Neural progenitor cell (in vitro differentiated cells): ENCODE results near the gene BMPER. TPM values are rescaled to one million over a fixed set of nuclear protein-coding genes. Genes with fewer than 3 reads are reported as not detected.

ENCODE experiments used
- DNase-seq: peaks from one replicate; pipeline ENCODE4 v3.0.0-alpha.2; 2016; ENCODE audit warnings: low spot score
- H2AFZ ChIP-seq: fragments of 200-600 bp; sonication (generic); replicated peaks from 2 replicates; pipeline ENCODE4 v1.6.1; 2016; ENCODE audit warnings: antibody characterized with exemption
- H3F3A ChIP-seq: fragments of 200-600 bp; sonication (generic); 2 replicates; pipeline ENCODE4 v1.6.1; 2016; ENCODE audit warnings: antibody characterized with exemption, low read depth
- H3K27ac ChIP-seq: fragments of 200-600 bp; sonication (generic); 2 replicates; pipeline ENCODE4 v1.5.1; 2016; ENCODE audit warnings: mild to moderate bottlenecking
- H3K27me3 ChIP-seq: fragments of 200-600 bp; sonication (generic); 2 replicates; pipeline ENCODE4 v1.6.1; 2016; ENCODE audit warnings: mild to moderate bottlenecking, moderate library complexity
- H3K36me3 ChIP-seq: fragments of 200-600 bp; sonication (generic); 2 replicates; pipeline ENCODE4 v1.5.1; 2016
- H3K4me1 ChIP-seq: fragments of 200-600 bp; sonication (generic); 2 replicates; pipeline ENCODE4 v1.6.1; 2016; ENCODE audit warnings: mixed run types
- H3K4me2 ChIP-seq: fragments of 200-600 bp; sonication (generic); 2 replicates; pipeline ENCODE4 v1.6.1; 2016
- H3K4me3 ChIP-seq: fragments of 200-600 bp; sonication (generic); 2 replicates; pipeline ENCODE4 v1.5.1; 2016
- H3K79me2 ChIP-seq: fragments of 200-600 bp; sonication (generic); 2 replicates; pipeline ENCODE4 v1.6.1; 2016; ENCODE audit warnings: low read depth
- H3K9ac ChIP-seq: fragments of 200-600 bp; sonication (generic); 2 replicates; pipeline ENCODE4 v1.6.1; 2016
- H3K9me3 ChIP-seq: fragments of 200-600 bp; sonication (generic); 2 replicates; pipeline ENCODE4 v1.5.1; 2016; ENCODE audit warnings: low read depth
- H4K20me1 ChIP-seq: fragments of 200-600 bp; sonication (generic); 2 replicates; pipeline ENCODE4 v1.6.1; 2016; ENCODE audit warnings: low read depth
- H3K27ac Mint-ChIP-seq: 3 replicates; pipeline ENCODE4 v1.8.0; 2021; ENCODE audit warnings: mixed read lengths
- H3K27me3 Mint-ChIP-seq: 2 replicates; pipeline ENCODE4 v1.8.0; 2022; ENCODE audit warnings: low read depth, mild to moderate bottlenecking, inconsistent platforms, moderate library complexity, mixed read lengths; ENCODE audit not compliant: insufficient read depth
- H3K36me3 Mint-ChIP-seq: 3 replicates; pipeline ENCODE4 v1.8.0; 2021; ENCODE audit warnings: mixed read lengths
- H3K4me1 Mint-ChIP-seq: 3 replicates; pipeline ENCODE4 v1.8.0; 2021; ENCODE audit warnings: mixed read lengths
- H3K4me3 Mint-ChIP-seq: 3 replicates; pipeline ENCODE4 v1.8.0; 2021; ENCODE audit warnings: mild to moderate bottlenecking, moderate library complexity, mixed read lengths
- H3K9me3 Mint-ChIP-seq: 3 replicates; pipeline ENCODE4 v1.8.0; 2020; ENCODE audit warnings: mixed read lengths
- EZH2 ChIP-seq: fragments of 200-600 bp; sonication (generic); IDR thresholded peaks from 2 replicates; pipeline ENCODE4 v1.6.1; 2017; ENCODE audit warnings: antibody characterized with exemption, mild to moderate bottlenecking, moderate library complexity
- EZH2phosphoT487 ChIP-seq: fragments of 200-600 bp; sonication (generic); IDR thresholded peaks from 2 replicates; pipeline ENCODE4 v1.6.1; 2017; ENCODE audit warnings: antibody characterized with exemption
- total RNA-seq: library from RNA; depleted of rRNA; stranded (reverse); fragments of >200 nt; gene quantifications from 2 replicates; pipeline ENCODE4 v1.2.3, GENCODE V29; 2015; ENCODE audit warnings: low replicate concordance
- TF ChIP-seq, protein P1 (sequence below): fragments of 200-600 bp; sonication (generic); IDR thresholded peaks from 2 replicates; pipeline ENCODE4 v1.5.1; 2017; ENCODE audit warnings: antibody characterized with exemption, mild to moderate bottlenecking

BMPER gene
- total RNA-seq, 1 donor from 2014 or later = 1.2 TPM

DNA sequence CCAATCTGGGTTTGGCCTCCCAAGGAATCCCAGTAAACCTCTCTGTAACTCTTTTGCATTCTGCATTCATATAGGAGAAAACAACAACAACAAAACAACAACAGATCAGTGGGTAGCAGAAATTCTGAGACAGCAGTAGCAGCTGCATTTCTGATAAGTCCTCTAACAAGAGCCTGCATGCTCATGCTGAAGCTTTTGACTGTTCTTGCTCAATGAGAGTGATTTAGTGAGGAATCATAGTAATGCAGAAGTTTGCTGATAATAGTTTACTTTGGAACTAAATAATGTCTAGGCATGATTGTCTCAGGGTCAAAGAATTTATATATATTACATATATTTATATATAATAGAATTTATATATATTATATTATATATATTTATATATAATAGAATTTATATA, 35.2 kb downstream of the BMPER start:
- H3K4me2 ChIP-seq = no peak overlapping the region
- Mint-ChIP-seq H3K4me1 (peaks cover 2% of the 10 kb centered on the region), H3K27ac (no peak overlapping the region), H3K9me3 (no peaks in the 10 kb centered on the region), H3K27me3 (peaks cover under 1% of the 10 kb centered on the region), H3K4me3 (no peak overlapping the region), H3K36me3 (no peaks in the 10 kb centered on the region)
- H3K27me3 ChIP-seq = no peaks in the 10 kb centered on the region
- H3K27ac ChIP-seq = no peak overlapping the region
- H3F3A ChIP-seq = no peaks in the 10 kb centered on the region
- TF ChIP-seq EZH2phosphoT487 (no peak), EZH2 (no peak)
- TF ChIP-seq, protein P1, sequence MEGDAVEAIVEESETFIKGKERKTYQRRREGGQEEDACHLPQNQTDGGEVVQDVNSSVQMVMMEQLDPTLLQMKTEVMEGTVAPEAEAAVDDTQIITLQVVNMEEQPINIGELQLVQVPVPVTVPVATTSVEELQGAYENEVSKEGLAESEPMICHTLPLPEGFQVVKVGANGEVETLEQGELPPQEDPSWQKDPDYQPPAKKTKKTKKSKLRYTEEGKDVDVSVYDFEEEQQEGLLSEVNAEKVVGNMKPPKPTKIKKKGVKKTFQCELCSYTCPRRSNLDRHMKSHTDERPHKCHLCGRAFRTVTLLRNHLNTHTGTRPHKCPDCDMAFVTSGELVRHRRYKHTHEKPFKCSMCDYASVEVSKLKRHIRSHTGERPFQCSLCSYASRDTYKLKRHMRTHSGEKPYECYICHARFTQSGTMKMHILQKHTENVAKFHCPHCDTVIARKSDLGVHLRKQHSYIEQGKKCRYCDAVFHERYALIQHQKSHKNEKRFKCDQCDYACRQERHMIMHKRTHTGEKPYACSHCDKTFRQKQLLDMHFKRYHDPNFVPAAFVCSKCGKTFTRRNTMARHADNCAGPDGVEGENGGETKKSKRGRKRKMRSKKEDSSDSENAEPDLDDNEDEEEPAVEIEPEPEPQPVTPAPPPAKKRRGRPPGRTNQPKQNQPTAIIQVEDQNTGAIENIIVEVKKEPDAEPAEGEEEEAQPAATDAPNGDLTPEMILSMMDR = no peak
- H3K4me3 ChIP-seq = no peak overlapping the region
- H3K36me3 ChIP-seq = no peaks in the 10 kb centered on the region
- H3K4me1 ChIP-seq = peaks cover 2% of the 10 kb centered on the region
- H3K9me3 ChIP-seq = no peaks in the 10 kb centered on the region
- H3K9ac ChIP-seq = no peak overlapping the region
- H3K79me2 ChIP-seq = no peaks in the 10 kb centered on the region
- no peaks in the 10 kb centered on the region for H4K20me1 ChIP-seq
- no peak for DNase-seq
- H2AFZ ChIP-seq = peak overlapping the region; percentile 52

DNA sequence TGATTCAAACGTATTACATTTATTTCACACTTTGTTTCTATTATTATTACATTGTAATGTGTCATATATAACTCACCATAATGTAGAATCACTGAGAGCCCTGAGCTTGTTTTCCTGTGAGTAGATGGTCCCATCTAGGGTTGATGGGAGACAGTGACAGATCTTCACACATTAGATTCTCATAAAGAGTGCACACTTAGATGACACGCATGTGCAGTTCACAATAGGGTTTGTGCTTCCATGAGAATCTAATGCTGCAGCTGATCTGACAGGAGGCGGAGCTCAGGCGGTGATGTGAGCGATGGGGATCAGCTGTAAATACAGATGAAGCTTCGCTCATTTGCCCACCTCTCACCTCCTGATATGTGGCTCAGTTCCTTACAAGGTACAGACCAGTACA, 36.1 kb downstream of the BMPER start:
- H3K36me3 Mint-ChIP-seq = no peaks in the 10 kb centered on the region
- Histone ChIP-seq H3K79me2 (no peaks in the 10 kb centered on the region), H3K9ac (no peak overlapping the region), H4K20me1 (no peaks in the 10 kb centered on the region), H3K4me2 (no peak overlapping the region), H3K27me3 (no peaks in the 10 kb centered on the region), H3F3A (no peaks in the 10 kb centered on the region), H3K36me3 (no peaks in the 10 kb centered on the region), H3K9me3 (no peaks in the 10 kb centered on the region), H3K4me1 (peaks cover 2% of the 10 kb centered on the region), H2AFZ (peak overlapping the region; percentile 20), H3K4me3 (no peak overlapping the region), H3K27ac (no peak overlapping the region)
- peaks cover 8% of the 10 kb centered on the region for H3K4me1 Mint-ChIP-seq
- H3K27ac Mint-ChIP-seq = no peak overlapping the region
- TF ChIP-seq EZH2 (no peak), EZH2phosphoT487 (no peak)
- TF ChIP-seq, protein P1 = no peak
- no peak for DNase-seq
- no peak overlapping the region for H3K4me3 Mint-ChIP-seq
- no peaks in the 10 kb centered on the region for H3K9me3 Mint-ChIP-seq
- peaks cover 2% of the 10 kb centered on the region for H3K27me3 Mint-ChIP-seq

GRCh38 chr7:33946094-33946699, 40.9 kb downstream of the BMPER start:
- peaks cover 6% of the 10 kb centered on the region for H3K4me1 Mint-ChIP-seq
- Histone ChIP-seq H3K4me1 (peaks cover 2% of the 10 kb centered on the region), H3K27me3 (no peaks in the 10 kb centered on the region), H4K20me1 (no peaks in the 10 kb centered on the region), H3K79me2 (no peaks in the 10 kb centered on the region), H2AFZ (no peak overlapping the region), H3K9ac (no peak overlapping the region), H3K27ac (no peak overlapping the region), H3K36me3 (no peaks in the 10 kb centered on the region), H3K9me3 (no peaks in the 10 kb centered on the region), H3K4me3 (no peak overlapping the region), H3F3A (no peaks in the 10 kb centered on the region), H3K4me2 (no peak overlapping the region)
- H3K27ac Mint-ChIP-seq = no peak overlapping the region
- DNase-seq = no peak
- no peak for TF ChIP-seq EZH2
- no peak for TF ChIP-seq EZH2phosphoT487
- TF ChIP-seq, protein P1 = no peak
- no peaks in the 10 kb centered on the region for H3K9me3 Mint-ChIP-seq
- H3K4me3 Mint-ChIP-seq = no peak overlapping the region
- H3K27me3 Mint-ChIP-seq = peaks cover 5% of the 10 kb centered on the region
- no peaks in the 10 kb centered on the region for H3K36me3 Mint-ChIP-seq
